22Rv1 (cell line): Measurements from ENCODE around the gene STXBP6.

Source experiments
- CTCF ChIP-seq: fragments of 450-650 bp; IDR thresholded peaks from 2 replicates; pipeline ENCODE4 v1.5.1; 2017; ENCODE audit warnings: mild to moderate bottlenecking
- ZFX ChIP-seq: fragments of 450-650 bp; IDR thresholded peaks from 2 replicates; pipeline ENCODE4 v1.6.1; 2017; ENCODE audit warnings: antibody characterized with exemption, borderline replicate concordance

GRCh38 chr14:24834956-24835355 lies 215.0 kb downstream of the STXBP6 start:
- TF ChIP-seq CTCF = no peak
- no peak for TF ChIP-seq ZFX
